Progenitor cell of endocrine pancreas (in vitro differentiated cells): ENCODE data around the gene CATSPERD. TPM values are rescaled to one million over a fixed set of nuclear protein-coding genes. Genes with fewer than 3 reads are reported as not detected.
"Not testable (repeated sequence)": the region's sequence is repeated elsewhere in the genome, so short reads cannot be mapped to it uniquely, and the experiment has no call there.

ENCODE experiments used
- DNase-seq: peaks from one replicate; pipeline ENCODE4 v3.0.0; 2021; ENCODE audit warnings: low spot score; ENCODE audit not compliant: unreplicated experiment
- H3K27ac Mint-ChIP-seq: 2 replicates; pipeline ENCODE4 v1.8.0; 2021; ENCODE audit warnings: mild to moderate bottlenecking, moderate library complexity, mixed read lengths
- H3K27me3 Mint-ChIP-seq: 2 replicates; pipeline ENCODE4 v1.8.0; 2021; ENCODE audit warnings: mixed read lengths
- H3K36me3 Mint-ChIP-seq: 2 replicates; pipeline ENCODE4 v1.8.0; 2022; ENCODE audit warnings: mixed read lengths; ENCODE audit not compliant: insufficient read depth
- H3K4me1 Mint-ChIP-seq: 2 replicates; pipeline ENCODE4 v1.8.0; 2021; ENCODE audit warnings: low read depth, mixed read lengths
- H3K4me3 Mint-ChIP-seq: 2 replicates; pipeline ENCODE4 v1.8.0; 2021; ENCODE audit warnings: low read depth, mild to moderate bottlenecking, moderate library complexity, mixed read lengths
- H3K9me3 Mint-ChIP-seq: 2 replicates; pipeline ENCODE4 v1.8.0; 2021; ENCODE audit warnings: low read depth, mixed read lengths
- total RNA-seq: library from RNA; stranded (reverse); gene quantifications from 2 replicates; pipeline ENCODE4 v1.2.1, GENCODE V29; 2021
- TF ChIP-seq, protein P1 (sequence below): fragments of 200-600 bp; sonication (generic); IDR thresholded peaks from one replicate; pipeline ENCODE4 v1.5.0; 2021; ENCODE audit warnings: antibody characterized with exemption, mild to moderate bottlenecking; ENCODE audit not compliant: unreplicated experiment

Gene CATSPERD
- total RNA-seq, 1 donor from 2014 or later = not detected

DNA sequence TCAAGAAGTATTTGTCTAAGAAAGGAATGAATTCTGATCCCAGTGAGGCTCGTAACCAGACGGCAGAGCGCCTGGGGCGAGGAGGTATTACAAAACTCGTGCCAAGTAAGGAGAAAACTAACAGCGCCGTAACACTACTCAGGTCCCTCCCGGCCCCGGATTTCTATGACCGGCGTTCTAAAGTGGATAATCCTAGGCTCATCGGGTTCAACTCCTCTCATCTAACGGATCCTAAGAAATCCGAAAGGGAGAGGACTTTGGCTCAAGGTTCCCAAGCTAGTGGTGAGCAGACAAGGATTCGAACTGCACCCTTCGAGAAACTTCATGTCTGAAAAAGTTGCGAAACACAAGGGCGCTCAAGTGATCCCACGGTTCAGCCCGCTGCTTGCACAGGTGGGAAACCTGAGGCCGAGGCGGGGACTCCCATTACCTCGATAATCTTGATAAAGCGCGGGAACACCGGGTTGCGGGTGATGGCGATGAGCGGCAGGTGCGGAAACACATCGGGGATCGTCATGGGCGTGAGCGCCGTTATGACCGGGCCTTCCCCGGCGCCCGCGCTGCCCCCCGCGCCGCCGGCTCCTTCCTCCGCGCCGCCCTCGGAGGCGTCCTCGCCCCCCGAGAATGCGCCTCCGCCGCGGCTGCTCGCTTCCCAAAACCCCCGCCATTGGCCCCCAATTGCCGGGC, 1.0 kb upstream of the CATSPERD start:
- Mint-ChIP-seq H3K27ac (peak overlapping the region; percentile 98), H3K36me3 (no peaks in the 10 kb centered on the region), H3K4me3 (peak overlapping the region; percentile 93), H3K4me1 (peaks cover 10% of the 10 kb centered on the region), H3K9me3 (no peaks in the 10 kb centered on the region), H3K27me3 (no peaks in the 10 kb centered on the region)
- TF ChIP-seq, protein P1, sequence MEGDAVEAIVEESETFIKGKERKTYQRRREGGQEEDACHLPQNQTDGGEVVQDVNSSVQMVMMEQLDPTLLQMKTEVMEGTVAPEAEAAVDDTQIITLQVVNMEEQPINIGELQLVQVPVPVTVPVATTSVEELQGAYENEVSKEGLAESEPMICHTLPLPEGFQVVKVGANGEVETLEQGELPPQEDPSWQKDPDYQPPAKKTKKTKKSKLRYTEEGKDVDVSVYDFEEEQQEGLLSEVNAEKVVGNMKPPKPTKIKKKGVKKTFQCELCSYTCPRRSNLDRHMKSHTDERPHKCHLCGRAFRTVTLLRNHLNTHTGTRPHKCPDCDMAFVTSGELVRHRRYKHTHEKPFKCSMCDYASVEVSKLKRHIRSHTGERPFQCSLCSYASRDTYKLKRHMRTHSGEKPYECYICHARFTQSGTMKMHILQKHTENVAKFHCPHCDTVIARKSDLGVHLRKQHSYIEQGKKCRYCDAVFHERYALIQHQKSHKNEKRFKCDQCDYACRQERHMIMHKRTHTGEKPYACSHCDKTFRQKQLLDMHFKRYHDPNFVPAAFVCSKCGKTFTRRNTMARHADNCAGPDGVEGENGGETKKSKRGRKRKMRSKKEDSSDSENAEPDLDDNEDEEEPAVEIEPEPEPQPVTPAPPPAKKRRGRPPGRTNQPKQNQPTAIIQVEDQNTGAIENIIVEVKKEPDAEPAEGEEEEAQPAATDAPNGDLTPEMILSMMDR = no peak
- no peak for DNase-seq

DNA sequence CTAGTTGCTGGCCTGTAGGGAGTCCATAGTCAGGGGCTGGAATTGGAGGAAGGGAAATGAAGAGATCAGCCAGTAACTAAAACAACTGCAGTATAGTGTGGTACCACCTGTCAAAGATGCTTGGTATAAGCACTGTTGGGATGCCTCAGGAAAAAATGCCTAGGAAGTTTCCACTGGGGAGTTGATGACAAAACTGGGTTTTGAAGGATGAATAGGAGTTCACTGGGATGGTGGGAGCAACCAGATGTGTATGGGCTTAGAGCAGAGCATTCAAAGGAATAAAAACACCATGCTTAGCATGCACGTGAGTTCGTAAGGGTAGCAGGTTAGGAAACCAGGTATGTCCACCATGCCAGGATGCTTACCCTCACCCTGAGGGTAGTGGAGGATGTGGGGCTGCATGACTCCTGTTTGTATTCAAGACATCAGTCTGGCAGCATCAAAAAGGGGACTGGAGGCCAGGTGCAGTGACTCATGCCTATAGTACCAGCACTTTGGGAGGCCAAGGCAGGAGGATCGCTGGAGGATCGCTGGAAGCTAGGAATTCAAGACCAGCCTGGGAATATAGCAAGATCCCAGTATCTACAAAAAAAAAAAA, 7.1 kb downstream of the CATSPERD start:
- TF ChIP-seq, protein P1 = no peak
- Mint-ChIP-seq H3K9me3 (no peaks in the 10 kb centered on the region), H3K27me3 (peaks cover 9% of the 10 kb centered on the region), H3K27ac (no peak overlapping the region), H3K4me3 (no peak overlapping the region), H3K36me3 (no peaks in the 10 kb centered on the region), H3K4me1 (no peaks in the 10 kb centered on the region)
- no peak for DNase-seq

DNA sequence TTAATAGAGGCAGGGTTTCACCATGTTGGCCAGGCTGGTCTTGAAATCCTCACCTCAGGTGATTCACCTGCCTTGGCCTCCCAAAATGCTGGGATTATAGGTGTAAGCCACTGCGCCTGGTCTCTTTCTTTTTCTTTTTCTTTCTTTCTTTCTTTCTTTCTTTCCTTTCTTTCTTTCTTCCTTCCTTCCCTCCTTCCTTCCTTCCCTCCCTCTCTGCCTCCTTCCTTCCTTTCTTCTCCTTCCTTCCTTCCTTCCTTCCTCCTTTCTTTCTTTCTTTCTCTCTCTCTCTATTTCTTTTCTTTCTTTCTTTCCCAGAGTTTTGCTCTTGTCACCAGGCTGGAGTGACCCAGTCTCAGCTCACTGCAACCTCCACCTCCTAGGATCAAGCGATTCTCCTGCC, 12.7 kb downstream of the CATSPERD start:
- not testable (repeated sequence) for H3K4me3 Mint-ChIP-seq, H3K4me1 Mint-ChIP-seq, DNase-seq, H3K36me3 Mint-ChIP-seq, H3K9me3 Mint-ChIP-seq, H3K27ac Mint-ChIP-seq
- H3K27me3 Mint-ChIP-seq = peaks cover 13% of the 10 kb centered on the region

DNA sequence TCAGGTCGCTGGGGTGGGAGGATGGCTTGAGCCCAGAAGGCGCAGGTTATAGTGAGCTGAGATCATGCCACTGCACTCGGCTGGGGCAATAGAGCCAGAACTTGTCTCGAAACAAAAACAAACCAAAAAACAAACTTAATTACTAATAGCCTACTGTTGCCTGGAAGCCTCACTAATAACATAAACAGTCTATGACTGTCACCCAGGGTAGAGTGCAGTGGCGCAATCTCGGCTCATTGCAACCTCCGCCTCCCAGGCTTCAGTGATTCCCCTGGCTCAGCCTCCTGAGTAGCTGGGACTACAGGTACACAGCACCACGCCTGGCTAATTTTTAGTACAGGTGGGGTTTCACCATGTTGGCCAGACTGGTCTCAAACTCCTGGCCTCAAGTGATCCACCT, 18.0 kb downstream of the CATSPERD start:
- Mint-ChIP-seq H3K27ac (no peak overlapping the region), H3K4me3 (no peak overlapping the region), H3K36me3 (no peaks in the 10 kb centered on the region), H3K9me3 (no peaks in the 10 kb centered on the region), H3K27me3 (peaks cover 16% of the 10 kb centered on the region), H3K4me1 (no peaks in the 10 kb centered on the region)
- TF ChIP-seq, protein P1 = no peak
- no peak for DNase-seq

DNA sequence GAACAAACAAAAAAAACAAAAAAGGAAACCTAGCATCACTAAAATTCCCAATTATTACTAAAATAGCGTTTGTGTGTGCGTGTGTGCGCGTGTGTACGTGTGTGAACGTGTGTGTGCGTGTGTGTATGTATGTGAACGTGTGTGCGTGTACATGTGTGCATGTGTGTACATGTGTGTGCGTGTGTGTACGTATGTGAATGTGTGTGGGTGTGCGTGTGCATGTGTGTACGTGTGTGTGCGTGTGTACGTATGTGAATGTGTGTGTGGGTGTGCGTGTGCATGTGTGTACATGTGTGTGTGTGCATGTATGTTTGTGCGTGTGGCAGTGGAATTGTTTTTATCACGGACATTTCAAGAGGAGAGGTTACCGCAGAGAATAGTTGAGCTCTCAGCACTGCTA, 21.6 kb downstream of the CATSPERD start:
- no peak overlapping the region for H3K27ac Mint-ChIP-seq

More for the DNA sequence above, 21.6 kb downstream of the CATSPERD start:
- no peak for DNase-seq
- Mint-ChIP-seq H3K9me3 (no peaks in the 10 kb centered on the region), H3K4me3 (no peak overlapping the region), H3K27me3 (peaks cover 14% of the 10 kb centered on the region), H3K36me3 (no peaks in the 10 kb centered on the region), H3K4me1 (no peaks in the 10 kb centered on the region)
- TF ChIP-seq, protein P1 = no peak
